BLaER1 (cell line): Measurements from ENCODE around the gene RPS26.

Experiments used
- H3K27ac ChIP-seq: shearing (Covaris generic); formaldehyde crosslinking; 2 replicates; pipeline ENCODE4 v1.8.1; 2022
- H3K27me3 ChIP-seq: shearing (Covaris generic); formaldehyde crosslinking; 2 replicates; pipeline ENCODE4 v1.8.1; 2022
- H3K36me3 ChIP-seq: shearing (Covaris generic); formaldehyde crosslinking; 2 replicates; pipeline ENCODE4 v1.8.1; 2022
- H3K4me1 ChIP-seq: shearing (Covaris generic); formaldehyde crosslinking; 2 replicates; pipeline ENCODE4 v1.8.1; 2022
- H3K4me2 ChIP-seq: shearing (Covaris generic); formaldehyde crosslinking; 2 replicates; pipeline ENCODE4 v1.8.1; 2022
- H3K4me3 ChIP-seq: shearing (Covaris generic); formaldehyde crosslinking; 2 replicates; pipeline ENCODE4 v1.8.1; 2022
- H3K9ac ChIP-seq: shearing (Covaris generic); formaldehyde crosslinking; 2 replicates; pipeline ENCODE4 v1.8.1; 2022
- H3K9me3 ChIP-seq: shearing (Covaris generic); formaldehyde crosslinking; 2 replicates; pipeline ENCODE4 v1.8.1; 2022
- H4K20me1 ChIP-seq: shearing (Covaris generic); formaldehyde crosslinking; 2 replicates; pipeline ENCODE4 v1.8.1; 2022
- Cebpa-rat ChIP-seq: shearing (Covaris generic); IDR thresholded peaks from 2 replicates; pipeline ENCODE4 v1.8.1; 2022

RPS26 gene

DNA sequence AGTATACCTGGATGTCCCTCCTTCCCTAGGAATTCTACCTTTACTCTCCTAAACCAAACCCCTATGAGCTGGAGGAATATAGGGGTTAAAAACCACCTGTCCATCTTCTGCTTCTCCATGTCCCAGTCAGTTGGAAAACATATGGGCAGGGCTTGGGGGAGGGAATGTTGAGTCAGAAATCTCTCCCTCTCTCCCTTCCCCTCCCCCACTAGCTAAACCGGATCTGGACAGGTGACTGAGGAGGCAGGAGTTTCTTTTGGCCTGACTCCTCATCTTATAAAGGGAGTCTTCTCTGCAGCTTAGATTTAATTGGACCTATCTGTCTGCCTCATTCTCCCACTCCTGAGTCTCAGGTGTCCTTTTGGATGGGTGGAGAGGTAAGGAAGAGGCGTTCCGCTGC lies 44.4 kb downstream of the RPS26 start:
- no peaks in the 10 kb centered on the region for H4K20me1 ChIP-seq
- H3K27me3 ChIP-seq: peaks cover 10% of the 10 kb centered on the region
- H3K9me3 ChIP-seq: no peaks in the 10 kb centered on the region
- no peak overlapping the region for H3K9ac ChIP-seq
- TF ChIP-seq Cebpa-rat: no peak
- no peaks in the 10 kb centered on the region for H3K36me3 ChIP-seq
- no peak overlapping the region for H3K27ac ChIP-seq
- H3K4me1 ChIP-seq: peaks cover 5% of the 10 kb centered on the region
- no peak overlapping the region for H3K4me3 ChIP-seq
- H3K4me2 ChIP-seq: no peak overlapping the region

DNA sequence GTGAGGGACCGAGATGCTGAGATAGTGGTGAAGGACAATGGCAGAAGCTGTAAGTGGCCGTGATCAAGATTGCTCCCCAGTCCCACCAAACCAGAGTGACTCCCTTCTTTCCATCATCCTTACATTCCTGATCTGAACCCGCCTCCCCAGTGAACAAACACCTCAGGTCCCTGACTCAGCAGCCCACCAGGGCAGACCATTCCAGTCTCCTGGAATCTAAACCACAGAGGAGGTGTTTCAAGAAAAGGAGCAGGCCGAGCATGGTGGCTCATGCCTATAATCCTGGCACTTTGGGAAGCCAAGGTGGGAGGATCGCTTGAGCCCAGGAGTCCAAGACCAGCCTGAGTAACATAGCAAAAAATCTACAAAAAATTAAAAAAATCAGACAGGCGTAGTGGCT lies 44.9 kb downstream of the RPS26 start:
- Histone ChIP-seq H4K20me1 (no peaks in the 10 kb centered on the region), H3K9ac (no peak overlapping the region), H3K27me3 (peaks cover 5% of the 10 kb centered on the region; the same call in 1 of the 2 replicates), H3K9me3 (no peaks in the 10 kb centered on the region), H3K36me3 (no peaks in the 10 kb centered on the region), H3K4me2 (no peak overlapping the region), H3K4me3 (no peak overlapping the region), H3K4me1 (peaks cover under 1% of the 10 kb centered on the region; the same call in 1 of the 2 replicates), H3K27ac (no peak overlapping the region)
- no peak for TF ChIP-seq Cebpa-rat

DNA sequence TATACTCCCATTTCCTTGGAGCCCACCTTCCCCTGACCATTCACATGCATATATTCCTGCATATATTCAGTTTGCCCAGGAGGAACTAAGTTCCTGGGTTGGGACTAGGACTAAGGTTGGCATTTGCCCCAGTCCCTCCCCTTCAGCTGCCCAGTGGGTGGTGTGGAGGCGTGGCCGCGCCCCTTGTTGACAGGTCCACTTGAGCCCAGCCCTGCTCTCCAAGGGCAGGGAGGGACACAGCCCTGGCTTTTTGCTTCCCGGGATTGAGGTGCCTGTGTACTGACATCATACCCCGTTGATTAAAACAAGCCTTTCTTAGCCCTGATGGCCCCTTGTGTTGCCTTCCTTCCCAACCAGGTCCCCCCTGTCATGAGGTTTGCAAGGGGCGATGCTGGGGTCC lies 45.5 kb downstream of the RPS26 start:
- TF ChIP-seq Cebpa-rat: no peak
- H3K4me1 ChIP-seq: no peaks in the 10 kb centered on the region
- no peak overlapping the region for H3K27ac ChIP-seq
- H3K27me3 ChIP-seq: no peaks in the 10 kb centered on the region; the same call in 1 of the 2 replicates
- H3K4me2 ChIP-seq: no peak overlapping the region
- H3K9me3 ChIP-seq: no peaks in the 10 kb centered on the region
- H3K4me3 ChIP-seq: no peak overlapping the region
- H4K20me1 ChIP-seq: no peaks in the 10 kb centered on the region
- no peak overlapping the region for H3K9ac ChIP-seq
- no peaks in the 10 kb centered on the region for H3K36me3 ChIP-seq
